SK-N-SH treated with all-trans-retinoic acid at 6 μM for 48 hours (cell line): ENCODE measurements around the gene SYNE4.

Experiments
- ATAC-seq: fragments of 200-7000 bp; cut with Tn5 transposase; 3 replicates; pipeline ENCODE4 v1.9.1; 2020; ENCODE audit warnings: mild to moderate bottlenecking, moderate library complexity
- ARNTL ChIP-seq: fragments of 450-650 bp; formaldehyde crosslinking; IDR thresholded peaks from 2 replicates; pipeline ENCODE4 v1.5.0; 2020; ENCODE audit warnings: low read depth, mild to moderate bottlenecking, moderate library complexity, borderline replicate concordance
- CSDC2 ChIP-seq: fragments of 250-450 bp; sonication (Bioruptor Pico); IDR thresholded peaks from 2 replicates; pipeline ENCODE4 v1.5.0; 2020; ENCODE audit warnings: mild to moderate bottlenecking, moderate library complexity
- CSRNP3 ChIP-seq: fragments of 250-450 bp; sonication (Bioruptor Pico); IDR thresholded peaks from 2 replicates; pipeline ENCODE4 v1.5.1; 2021; ENCODE audit warnings: mild to moderate bottlenecking, moderate library complexity
- GLIS3 ChIP-seq: fragments of 250-450 bp; sonication (Bioruptor Pico); IDR thresholded peaks from 2 replicates; pipeline ENCODE4 v1.5.0; 2020; ENCODE audit warnings: mild to moderate bottlenecking, moderate library complexity
- ISL1 ChIP-seq: fragments of 250-450 bp; sonication (Bioruptor Pico); IDR thresholded peaks from 2 replicates; pipeline ENCODE4 v2.1.2; 2022; ENCODE audit warnings: mild to moderate bottlenecking, moderate library complexity
- OSR1 ChIP-seq: fragments of 250-450 bp; sonication (Bioruptor Pico); IDR thresholded peaks from 2 replicates; pipeline ENCODE4 v1.8.0; 2022; ENCODE audit warnings: moderate library complexity, mild to moderate bottlenecking, inconsistent platforms
- PATZ1 ChIP-seq: fragments of 250-450 bp; sonication (Bioruptor Pico); IDR thresholded peaks from 2 replicates; pipeline ENCODE4 v1.8.0; 2020; ENCODE audit warnings: mild to moderate bottlenecking, moderate library complexity, borderline replicate concordance
- POU6F1 ChIP-seq: fragments of 250-450 bp; sonication (Bioruptor Pico); IDR thresholded peaks from 2 replicates; pipeline ENCODE4 v1.8.0; 2021; ENCODE audit warnings: low read depth, mild to moderate bottlenecking, moderate library complexity, borderline replicate concordance
- PPARA ChIP-seq: fragments of 250-450 bp; sonication (Bioruptor Pico); IDR thresholded peaks from 2 replicates; pipeline ENCODE4 v1.5.0; 2020; ENCODE audit warnings: mild to moderate bottlenecking, borderline replicate concordance
- RARB ChIP-seq: fragments of 250-450 bp; sonication (Bioruptor Pico); IDR thresholded peaks from 2 replicates; pipeline ENCODE4 v1.8.0; 2021; ENCODE audit warnings: mild to moderate bottlenecking, moderate library complexity
- SNAI2 ChIP-seq: fragments of 250-450 bp; sonication (Bioruptor Pico); IDR thresholded peaks from 2 replicates; pipeline ENCODE4 v1.5.0; 2020; ENCODE audit warnings: mild to moderate bottlenecking, moderate library complexity
- TOX ChIP-seq: fragments of 250-450 bp; sonication (Bioruptor Pico); IDR thresholded peaks from 2 replicates; pipeline ENCODE4 v1.8.0; 2021; ENCODE audit warnings: mild to moderate bottlenecking, moderate library complexity, borderline replicate concordance
- ZC3H10 ChIP-seq: fragments of 250-450 bp; sonication (Bioruptor Pico); IDR thresholded peaks from 2 replicates; pipeline ENCODE4 v1.5.1; 2021; ENCODE audit warnings: mild to moderate bottlenecking, moderate library complexity
- ZFP3 ChIP-seq: fragments of 250-450 bp; sonication (Bioruptor Pico); IDR thresholded peaks from 2 replicates; pipeline ENCODE4 v1.5.0; 2020; ENCODE audit warnings: mild to moderate bottlenecking, moderate library complexity
- ZFP30 ChIP-seq: fragments of 450-650 bp; formaldehyde crosslinking; IDR thresholded peaks from 2 replicates; pipeline ENCODE4 v1.5.0; 2022; ENCODE audit warnings: mild to moderate bottlenecking, moderate library complexity
- ZNF565 ChIP-seq: fragments of 450-650 bp; formaldehyde crosslinking; conservative IDR thresholded peaks from 2 replicates; pipeline ENCODE4 v1.5.0; 2020; ENCODE audit warnings: low read depth, mild to moderate bottlenecking, moderate library complexity
- ZNF70 ChIP-seq: fragments of 450-650 bp; formaldehyde crosslinking; IDR thresholded peaks from 2 replicates; pipeline ENCODE4 v1.5.0; 2020; ENCODE audit warnings: mild to moderate bottlenecking, moderate library complexity
- ZNF8 ChIP-seq: fragments of 450-650 bp; formaldehyde crosslinking; IDR thresholded peaks from 2 replicates; pipeline ENCODE4 v1.5.0; 2020; ENCODE audit warnings: mild to moderate bottlenecking, moderate library complexity
- TF ChIP-seq, protein P1 (sequence below): fragments of 250-450 bp; sonication (Bioruptor Pico); IDR thresholded peaks from 2 replicates; pipeline ENCODE4 v1.5.1; 2020; ENCODE audit warnings: low read depth, mild to moderate bottlenecking, moderate library complexity

Gene SYNE4

DNA sequence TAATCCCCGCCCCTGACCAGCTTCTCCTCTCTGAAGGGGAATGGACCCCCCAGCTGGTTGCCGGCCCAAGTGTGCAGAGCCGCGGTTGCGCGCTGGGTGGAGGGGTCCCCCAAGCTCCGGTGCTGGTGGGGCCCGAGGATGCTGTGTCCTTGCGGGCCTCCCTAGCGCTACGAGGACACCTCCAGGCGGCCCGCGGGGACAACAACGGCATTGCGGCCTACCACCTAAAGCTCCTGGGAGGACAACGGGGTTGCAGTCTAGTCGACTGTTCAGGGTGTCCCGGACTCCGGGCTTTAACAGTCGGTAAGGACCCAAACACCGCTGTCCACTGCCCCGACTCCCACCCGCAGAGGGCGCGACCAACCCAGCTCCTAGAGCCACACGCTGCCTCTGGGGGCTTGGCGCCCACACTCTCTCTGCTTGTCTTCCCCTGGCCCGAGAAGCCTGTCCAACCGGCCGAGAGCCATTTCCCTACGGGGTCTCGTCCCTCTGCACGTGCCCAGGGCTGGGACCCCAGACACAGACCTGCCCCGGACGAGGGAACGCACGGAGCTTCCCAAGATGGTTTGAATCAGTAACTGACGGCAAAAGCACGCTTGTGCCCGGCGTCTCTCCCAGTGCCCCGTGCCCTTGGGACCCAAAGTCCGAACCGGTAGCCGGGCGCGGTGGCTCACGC, 14.6 kb downstream of the SYNE4 start (continued):
- no peak for TF ChIP-seq ZFP3 (CRISPR knock-in tag)
- no peak for TF ChIP-seq PPARA
- no peak for TF ChIP-seq ZNF70
- TF ChIP-seq OSR1 (CRISPR knock-in tag), result no peak
- TF ChIP-seq ZFP30 (CRISPR knock-in tag), result no peak
- TF ChIP-seq, all 23 proteins: peak for 0

DNA sequence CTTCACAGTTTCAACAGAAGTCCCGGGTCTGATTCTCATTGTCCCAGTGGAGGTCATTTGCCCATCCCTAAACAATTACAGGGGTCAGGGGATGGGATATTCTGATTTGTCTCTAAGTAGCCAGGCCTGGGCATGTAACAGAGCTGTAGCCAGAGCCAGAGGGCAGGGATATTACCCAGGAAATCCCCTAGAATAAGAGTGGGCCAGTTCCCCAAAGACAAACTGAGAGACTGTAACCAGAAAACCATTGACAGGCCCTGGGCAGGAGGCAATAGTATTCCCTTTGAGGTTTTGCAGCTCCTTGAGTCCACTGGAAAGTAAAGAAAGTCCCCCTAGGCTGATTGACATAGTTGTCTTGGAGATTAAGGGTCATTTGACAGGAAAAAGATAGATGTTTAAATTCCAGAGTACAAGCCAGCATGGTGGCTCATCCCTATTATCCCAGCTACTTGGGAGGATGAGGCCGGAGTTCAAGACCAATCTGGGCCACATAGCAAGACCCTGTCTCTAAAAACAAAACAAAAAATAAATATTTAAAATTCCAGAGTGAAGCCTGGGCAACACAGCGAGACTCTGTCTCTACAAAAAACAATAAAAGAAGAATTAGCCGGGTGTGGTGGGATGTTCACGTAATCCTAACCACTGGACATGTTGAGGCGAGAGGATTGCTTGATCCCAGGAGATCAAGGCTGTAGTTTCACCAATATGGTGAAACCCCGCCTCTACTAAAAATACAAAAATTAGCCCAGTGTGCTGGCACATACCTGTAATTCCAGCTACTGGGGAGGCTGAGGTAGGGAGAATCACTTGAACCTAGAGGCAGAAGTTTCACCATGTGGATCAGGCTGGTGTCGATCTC, 15.5 kb downstream of the SYNE4 start:
- no peak for ATAC-seq
- no peak for TF ChIP-seq CSDC2 (CRISPR knock-in tag)
- no peak for TF ChIP-seq ARNTL (CRISPR knock-in tag)
- no peak for TF ChIP-seq PPARA
- TF ChIP-seq ZC3H10 (CRISPR knock-in tag), result no peak
- no peak for TF ChIP-seq ZNF70

DNA sequence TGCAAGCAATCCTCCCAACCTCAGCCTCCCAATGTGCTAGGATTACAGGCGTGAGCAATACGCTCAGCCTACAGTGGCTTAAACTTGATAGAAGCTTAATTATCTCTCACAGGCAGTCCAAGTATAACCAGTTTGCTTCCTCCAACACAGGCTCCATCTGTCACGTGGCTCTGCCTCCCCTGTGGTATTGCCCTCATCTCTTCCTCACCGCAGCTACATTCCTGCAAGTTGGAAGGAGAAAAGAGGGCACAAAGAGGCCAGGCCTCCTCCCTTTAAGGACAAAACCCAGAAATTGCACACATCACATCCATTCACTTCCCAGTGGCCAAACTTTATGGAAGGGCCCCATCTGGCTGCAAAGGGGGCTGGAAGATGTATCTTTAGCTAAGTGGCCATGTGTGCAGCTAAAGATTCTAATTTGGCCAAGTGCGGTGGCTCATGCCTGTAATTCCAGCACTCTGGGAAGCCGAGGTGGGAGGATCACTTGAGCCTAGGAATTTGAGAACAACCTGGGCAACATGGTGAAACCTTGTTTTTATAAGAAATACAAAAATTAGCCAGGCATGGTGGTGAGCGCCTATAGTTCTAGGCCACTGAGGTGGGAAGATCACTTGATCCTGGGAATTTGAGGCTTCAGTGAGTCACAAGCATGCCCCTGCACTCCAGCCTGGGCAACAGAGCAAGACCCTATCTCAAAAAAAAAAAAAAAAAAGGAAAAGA, 16.7 kb downstream of the SYNE4 start:
- no peak for ATAC-seq

GRCh38 chr19:35990771-35991730, 17.6 kb downstream of the SYNE4 start:
- TF ChIP-seq TOX (no peak), CSDC2 (CRISPR knock-in tag) (no peak), GLIS3 (CRISPR knock-in tag) (no peak), POU6F1 (CRISPR knock-in tag) (no peak), ISL1 (CRISPR knock-in tag) (no peak), CSRNP3 (CRISPR knock-in tag) (no peak), ARNTL (CRISPR knock-in tag) (no peak), ZNF8 (CRISPR knock-in tag) (no peak), PATZ1 (CRISPR knock-in tag) (no peak), SNAI2 (CRISPR knock-in tag) (no peak), ZFP3 (CRISPR knock-in tag) (no peak)
- no peak for ATAC-seq

More for the DNA sequence above, 16.7 kb downstream of the SYNE4 start:
- TF ChIP-seq RARB (CRISPR knock-in tag) (no peak), ZNF565 (CRISPR knock-in tag) (no peak), TOX (no peak), ISL1 (CRISPR knock-in tag) (no peak), ARNTL (CRISPR knock-in tag) (no peak), PPARA (no peak), GLIS3 (CRISPR knock-in tag) (no peak), ZFP30 (CRISPR knock-in tag) (no peak)
- TF ChIP-seq, protein P1, sequence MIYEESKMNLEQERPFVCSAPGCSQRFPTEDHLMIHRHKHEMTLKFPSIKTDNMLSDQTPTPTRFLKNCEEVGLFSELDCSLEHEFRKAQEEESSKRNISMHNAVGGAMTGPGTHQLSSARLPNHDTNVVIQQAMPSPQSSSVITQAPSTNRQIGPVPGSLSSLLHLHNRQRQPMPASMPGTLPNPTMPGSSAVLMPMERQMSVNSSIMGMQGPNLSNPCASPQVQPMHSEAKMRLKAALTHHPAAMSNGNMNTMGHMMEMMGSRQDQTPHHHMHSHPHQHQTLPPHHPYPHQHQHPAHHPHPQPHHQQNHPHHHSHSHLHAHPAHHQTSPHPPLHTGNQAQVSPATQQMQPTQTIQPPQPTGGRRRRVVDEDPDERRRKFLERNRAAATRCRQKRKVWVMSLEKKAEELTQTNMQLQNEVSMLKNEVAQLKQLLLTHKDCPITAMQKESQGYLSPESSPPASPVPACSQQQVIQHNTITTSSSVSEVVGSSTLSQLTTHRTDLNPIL (CRISPR knock-in tag), result no peak
